Esophagus muscularis mucosa (tissue), 4 donors: ENCODE results near the gene FXYD5. TPM values are rescaled to one million over a fixed set of nuclear protein-coding genes. Genes with fewer than 3 reads are reported as not detected.

ENCODE experiments used
- DNase-seq: peaks from one replicate; pipeline ENCODE4 v3.0.0-alpha.2; 2017; ENCODE audit errors: extremely low spot score
- H3K27ac ChIP-seq, 4 donors: fragments of 200-600 bp; sonication (generic); replicated peaks in 1 of 4; 1 replicate in 3 of 4; 2 replicates in 1 of 4; pipeline ENCODE4 v1.5.1; 2016 to 2019; ENCODE audit warnings: mild to moderate bottlenecking in 1 of 4
- H3K27me3 ChIP-seq, 4 donors: fragments of 200-600 bp; sonication (generic); one replicate each; pipeline versions ENCODE4 v1.5.1 to v1.6.0; 2016 to 2019
- H3K36me3 ChIP-seq, 4 donors: fragments of 200-600 bp; sonication (generic); one replicate each; pipeline ENCODE4 v1.5.1; 2016 to 2019
- H3K4me1 ChIP-seq, 4 donors: fragments of 200-600 bp; sonication (generic); one replicate each; pipeline ENCODE4 v1.5.1; 2016 to 2019
- H3K4me3 ChIP-seq, 4 donors: fragments of 200-600 bp; sonication (generic); 1 replicate in 2 of 4; 2 replicates in 2 of 4; pipeline ENCODE4 v1.5.1; 2016 to 2019; ENCODE audit warnings: mild to moderate bottlenecking in 4 of 4, moderate library complexity in 1 of 4
- H3K9me3 ChIP-seq, 4 donors: fragments of 200-600 bp; sonication (generic); 1 replicate in 3 of 4; 2 replicates in 1 of 4; pipeline ENCODE4 v1.5.1; 2016 to 2019
- EP300 ChIP-seq: sonication (generic); formaldehyde crosslinking; IDR thresholded peaks from one replicate; pipeline ENCODE4 v1.6.1; 2017; ENCODE audit warnings: antibody characterized with exemption
- POLR2A ChIP-seq: fragments of 450-650 bp; IDR thresholded peaks from one replicate; pipeline ENCODE4 v1.6.1; 2017; ENCODE audit warnings: antibody characterized with exemption, moderate library complexity, mild to moderate bottlenecking, low read depth
- POLR2AphosphoS5 ChIP-seq, 2 donors: sonication (generic); formaldehyde crosslinking; IDR thresholded peaks; one replicate each; pipeline ENCODE4 v1.6.1; 2017; ENCODE audit warnings: antibody characterized with exemption in 2 of 2
- WGBS: methylation state at CpG from one replicate; pipeline ENCODE4 v1.1.5; 2018; 5-methylcytosine and 5-hydroxymethylcytosine counted together
- intact Hi-C: fragments of 100-400 bp; cut with DNase I; formaldehyde crosslinking; loops from one replicate; pipeline ENCODE4 v1.15.1; 2023
- total RNA-seq, 4 donors: library from RNA; depleted of rRNA; stranded (reverse); fragments of >200 nt; gene quantifications; one replicate each; pipeline versions ENCODE4 v1.1.0 to v1.2.1, GENCODE V29; 2016
- TF ChIP-seq, protein P1 (sequence below), 3 experiments: fragments of 200-600 bp in 2 of 3; fragments of 450-650 bp in 1 of 3; sonication (generic) in 2 of 3; IDR thresholded peaks; one replicate each; pipeline ENCODE4 v1.5.1; 2017 to 2019; ENCODE audit warnings: antibody characterized with exemption in 3 of 3, mild to moderate bottlenecking in 2 of 3, moderate library complexity in 1 of 3

FXYD5 gene
- total RNA-seq, 4 donors from 2014 or later = 26.6 to 49.3 (median 43.0) TPM

GRCh38 chr19:35123573-35123972 lies 31.0 kb upstream of the FXYD5 start:
- no peaks in the 10 kb centered on the region for H3K27me3 ChIP-seq
- H3K9me3 ChIP-seq = no peaks in the 10 kb centered on the region
- intact Hi-C loops = no loop called here
- no peak for TF ChIP-seq POLR2A
- peak; percentile 19 to 24 for TF ChIP-seq POLR2AphosphoS5 (IDR thresholded peaks at IDR 0.05)
- peak overlapping the region in 2 of 4 donors; percentile 58 to 59 for H3K4me3 ChIP-seq
- no peak for DNase-seq
- WGBS = 87% methylated on average over 5 of the region's 5 CpGs
- no peaks in the 10 kb centered on the region for H3K36me3 ChIP-seq
- peaks cover 13 to 60% (median 51%) of the 10 kb centered on the region in 4 donors for H3K4me1 ChIP-seq
- H3K27ac ChIP-seq = peak overlapping the region; percentile 80 to 85 (median 82)

DNA sequence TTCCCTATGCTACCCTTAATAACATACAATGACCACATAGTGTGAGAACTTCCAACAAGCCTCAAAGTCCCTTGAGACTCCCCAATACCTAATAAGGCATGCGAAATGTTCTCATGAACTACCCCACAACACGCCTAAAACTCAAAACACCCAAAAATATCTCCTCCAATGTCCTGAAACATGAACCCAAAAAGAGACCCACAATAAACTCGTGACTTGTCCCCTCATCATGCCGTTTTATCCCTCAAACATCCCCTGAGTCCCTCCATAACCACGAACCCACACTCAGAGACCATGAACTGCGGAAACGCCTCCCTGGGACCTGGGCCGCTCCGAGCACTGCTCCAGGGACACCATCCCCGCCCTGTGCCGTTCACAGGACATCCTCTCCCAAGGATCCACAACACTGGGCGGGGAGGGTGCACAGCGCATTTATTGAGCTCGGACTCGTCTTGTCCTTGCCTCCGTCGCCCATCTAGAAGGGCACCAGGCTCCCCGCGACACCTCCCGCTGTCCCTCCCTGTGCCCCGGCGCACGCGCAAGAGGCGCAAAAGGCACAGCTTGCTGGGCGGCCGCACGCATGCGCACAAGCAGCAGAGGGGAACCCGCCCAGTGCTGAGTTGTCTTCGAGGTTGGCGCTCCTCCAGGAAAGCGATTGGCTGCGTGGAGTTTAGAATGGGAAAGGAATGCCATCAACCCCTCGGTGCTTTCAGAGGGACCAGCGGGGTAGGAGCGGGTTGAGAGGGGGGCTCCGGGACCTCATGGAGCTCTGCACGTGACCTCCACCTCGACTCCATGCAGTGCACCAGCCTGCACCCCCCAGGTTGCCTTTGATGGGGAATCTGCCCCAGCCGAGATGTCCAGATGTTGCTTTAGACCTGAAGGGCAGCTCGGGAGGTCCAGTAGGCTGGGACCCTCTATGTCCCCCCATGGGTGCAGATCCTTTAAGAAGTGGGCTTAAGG lies 30.2 kb upstream of the FXYD5 start:
- Histone ChIP-seq H3K4me3 (peak overlapping the region; percentile 58 to 62 (median 60)), H3K27me3 (no peaks in the 10 kb centered on the region), H3K36me3 (no peaks in the 10 kb centered on the region), H3K27ac (peak overlapping the region; percentile 80 to 85 (median 82)), H3K9me3 (no peaks in the 10 kb centered on the region), H3K4me1 (peaks cover 13 to 60% (median 51%) of the 10 kb centered on the region in 4 donors)
- 8% methylated on average over 35 of the region's 42 CpGs for WGBS
- TF ChIP-seq POLR2AphosphoS5 (IDR thresholded peaks at IDR 0.05) = peak; percentile 99
- TF ChIP-seq POLR2A = peak; percentile 84
- TF ChIP-seq EP300 = no peak
- TF ChIP-seq, protein P1, sequence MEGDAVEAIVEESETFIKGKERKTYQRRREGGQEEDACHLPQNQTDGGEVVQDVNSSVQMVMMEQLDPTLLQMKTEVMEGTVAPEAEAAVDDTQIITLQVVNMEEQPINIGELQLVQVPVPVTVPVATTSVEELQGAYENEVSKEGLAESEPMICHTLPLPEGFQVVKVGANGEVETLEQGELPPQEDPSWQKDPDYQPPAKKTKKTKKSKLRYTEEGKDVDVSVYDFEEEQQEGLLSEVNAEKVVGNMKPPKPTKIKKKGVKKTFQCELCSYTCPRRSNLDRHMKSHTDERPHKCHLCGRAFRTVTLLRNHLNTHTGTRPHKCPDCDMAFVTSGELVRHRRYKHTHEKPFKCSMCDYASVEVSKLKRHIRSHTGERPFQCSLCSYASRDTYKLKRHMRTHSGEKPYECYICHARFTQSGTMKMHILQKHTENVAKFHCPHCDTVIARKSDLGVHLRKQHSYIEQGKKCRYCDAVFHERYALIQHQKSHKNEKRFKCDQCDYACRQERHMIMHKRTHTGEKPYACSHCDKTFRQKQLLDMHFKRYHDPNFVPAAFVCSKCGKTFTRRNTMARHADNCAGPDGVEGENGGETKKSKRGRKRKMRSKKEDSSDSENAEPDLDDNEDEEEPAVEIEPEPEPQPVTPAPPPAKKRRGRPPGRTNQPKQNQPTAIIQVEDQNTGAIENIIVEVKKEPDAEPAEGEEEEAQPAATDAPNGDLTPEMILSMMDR (IDR thresholded peaks at IDR 0.05) = peak in 1 of 3 experiments; percentile 27
- peak; percentile 95 for DNase-seq
- intact Hi-C loops = no loop called here

DNA sequence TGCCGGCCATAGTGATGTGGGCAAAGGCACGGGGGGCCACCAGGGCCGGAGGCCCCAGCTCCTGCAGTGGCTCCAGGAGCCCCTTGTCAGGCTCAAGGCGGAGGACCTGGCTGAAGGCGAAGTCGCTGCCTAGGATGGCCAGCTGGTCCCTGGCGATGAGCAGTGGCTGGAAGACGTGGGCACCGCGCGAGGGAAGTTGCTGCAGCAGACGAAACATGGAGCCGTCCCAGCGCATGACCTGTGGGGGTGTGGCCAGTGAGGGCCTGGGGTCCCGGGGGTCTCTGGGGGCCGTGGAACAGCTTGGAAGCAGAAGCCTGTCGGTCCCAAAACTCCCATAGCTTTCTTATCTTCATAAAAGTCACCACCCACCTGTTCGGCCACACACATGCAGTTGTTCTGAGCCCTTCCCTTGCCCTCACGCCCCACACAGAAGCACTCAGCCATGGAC lies 29.2 kb upstream of the FXYD5 start:
- TF ChIP-seq POLR2AphosphoS5 (IDR thresholded peaks at IDR 0.05) (no peak), EP300 (no peak), POLR2A (no peak)
- TF ChIP-seq, protein P1 (IDR thresholded peaks at IDR 0.05) = no peak
- Histone ChIP-seq H3K27ac (peak overlapping the region; percentile 80 to 85 (median 82)), H3K4me3 (no peak overlapping the region), H3K4me1 (peaks cover 10 to 59% (median 49%) of the 10 kb centered on the region in 4 donors), H3K9me3 (no peaks in the 10 kb centered on the region), H3K27me3 (no peaks in the 10 kb centered on the region), H3K36me3 (no peaks in the 10 kb centered on the region)
- 98% methylated on average over 5 of the region's 19 CpGs for WGBS
- intact Hi-C loops = no loop called here
- no peak for DNase-seq

- no peaks in the 10 kb centered on the region for H3K9me3 ChIP-seq
- peak overlapping the region; percentile 80 to 85 (median 82) for H3K27ac ChIP-seq
- H3K27me3 ChIP-seq = no peaks in the 10 kb centered on the region
- peaks cover 10 to 52% (median 42%) of the 10 kb centered on the region in 4 donors for H3K4me1 ChIP-seq
- WGBS = 83% methylated on average over 4 of the region's 35 CpGs
- no peak for TF ChIP-seq POLR2AphosphoS5 (IDR thresholded peaks at IDR 0.05)
- no peak for TF ChIP-seq POLR2A
- no peak for TF ChIP-seq EP300
- TF ChIP-seq, protein P1 (IDR thresholded peaks at IDR 0.05) = no peak
- intact Hi-C loops = no loop called here
- H3K36me3 ChIP-seq = no peaks in the 10 kb centered on the region
- no peak for DNase-seq
- H3K4me3 ChIP-seq = peak overlapping the region in 3 of 4 donors; percentile 13 to 30 (median 23)
Observed at GRCh38 chr19:35125749-35126623, 28.5 kb upstream of the FXYD5 start.
